ENCODE results near the gene BABAM2. TPM values are rescaled to one million over a fixed set of nuclear protein-coding genes. Genes with fewer than 3 reads are reported as not detected.
"Not testable (repeated sequence)": the region's sequence is repeated elsewhere in the genome, so short reads cannot be mapped to it uniquely, and the experiment has no call there.

BABAM2 gene
- polyA plus RNA-seq, 1 donor = 21.9 TPM

GRCh38 chr2:28240937-28241336 is 350.4 kb downstream of the BABAM2 start:
- no peak for DNase-seq (ENCODE audit: low read depth)

GRCh38 chr2:28247290-28247689 is 356.8 kb downstream of the BABAM2 start:
- no peak for DNase-seq (ENCODE audit: low read depth)

- peak; percentile 22 for DNase-seq (ENCODE audit: low read depth)
Measured at GRCh38 chr2:28247734-28248133, 357.2 kb downstream of the BABAM2 start.

GRCh38 chr2:28248511-28248910 is 358.0 kb downstream of the BABAM2 start:
- DNase-seq (ENCODE audit: low read depth) = no peak

GRCh38 chr2:28250006-28250405 is 359.5 kb downstream of the BABAM2 start:
- no peak for DNase-seq (ENCODE audit: low read depth)

GRCh38 chr2:28251337-28251736 is 360.8 kb downstream of the BABAM2 start:
- no peak for DNase-seq (ENCODE audit: low read depth)

GRCh38 chr2:28252311-28252710 is 361.8 kb downstream of the BABAM2 start:
- no peak for DNase-seq (ENCODE audit: low read depth)

- DNase-seq (ENCODE audit: low read depth) = no peak
Measured at GRCh38 chr2:28253543-28253942, 363.0 kb downstream of the BABAM2 start.

GRCh38 chr2:28255231-28255630 is 364.7 kb downstream of the BABAM2 start:
- not testable (repeated sequence) for DNase-seq (ENCODE audit: low read depth)

- no peak for DNase-seq (ENCODE audit: low read depth)
Measured at GRCh38 chr2:28257182-28257581, 366.7 kb downstream of the BABAM2 start.

- DNase-seq (ENCODE audit: low read depth) = not testable (repeated sequence)
Measured at GRCh38 chr2:28259226-28259625, 368.7 kb downstream of the BABAM2 start.

GRCh38 chr2:28263690-28264089 is 373.2 kb downstream of the BABAM2 start:
- DNase-seq (ENCODE audit: low read depth) = no peak

GRCh38 chr2:28267282-28267681 is 376.8 kb downstream of the BABAM2 start:
- DNase-seq (ENCODE audit: low read depth) = no peak

- no peak for DNase-seq (ENCODE audit: low read depth)
Measured at GRCh38 chr2:28268386-28268785, 377.9 kb downstream of the BABAM2 start.

- no peak for DNase-seq (ENCODE audit: low read depth)
Measured at GRCh38 chr2:28269019-28269784, 378.7 kb downstream of the BABAM2 start.

- DNase-seq (ENCODE audit: low read depth) = no peak
Measured at GRCh38 chr2:28270456-28271152, 380.1 kb downstream of the BABAM2 start.

- no peak for DNase-seq (ENCODE audit: low read depth)
Measured at GRCh38 chr2:28271231-28271918, 380.8 kb downstream of the BABAM2 start.

- DNase-seq (ENCODE audit: low read depth) = no peak
Measured at GRCh38 chr2:28271919-28272250, 381.4 kb downstream of the BABAM2 start.

GRCh38 chr2:28273751-28274150 is 383.2 kb downstream of the BABAM2 start:
- no peak for DNase-seq (ENCODE audit: low read depth)

GRCh38 chr2:28274911-28275685 is 384.6 kb downstream of the BABAM2 start:
- peak; percentile 5 for DNase-seq (ENCODE audit: low read depth)

- no peak for DNase-seq (ENCODE audit: low read depth)
Measured at GRCh38 chr2:28276076-28276618, 385.6 kb downstream of the BABAM2 start.

GRCh38 chr2:28276807-28277206 is 386.3 kb downstream of the BABAM2 start:
- no peak for DNase-seq (ENCODE audit: low read depth)
